Bone marrow (tissue), 2 donors: ENCODE results near the gene SUCO.

ENCODE experiments used
- DNase-seq, 2 donors: peaks; one replicate each; lab custom pipeline; 2025; lab: John Stamatoyannopoulos, UW

Gene SUCO

DNA sequence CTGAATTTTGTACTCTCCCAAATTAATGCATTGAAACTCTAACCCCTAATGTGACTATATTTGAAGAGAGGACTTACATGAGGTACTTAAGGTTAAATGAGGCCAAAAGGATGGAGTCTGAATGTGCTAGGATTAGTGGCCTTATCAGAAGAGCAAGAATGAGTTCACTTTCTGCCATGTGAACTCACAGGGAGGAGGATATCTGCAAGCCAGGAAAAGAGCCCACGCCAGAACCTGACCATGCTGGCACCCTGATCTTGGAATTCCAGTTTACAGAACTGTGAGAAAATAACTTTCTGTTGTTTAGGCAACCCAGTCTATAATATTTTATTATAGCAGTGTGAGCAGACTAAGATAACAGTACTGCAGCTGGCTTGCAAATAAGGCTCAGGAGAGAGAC, 113.7 kb downstream of the SUCO start:
- no peak for DNase-seq

DNA sequence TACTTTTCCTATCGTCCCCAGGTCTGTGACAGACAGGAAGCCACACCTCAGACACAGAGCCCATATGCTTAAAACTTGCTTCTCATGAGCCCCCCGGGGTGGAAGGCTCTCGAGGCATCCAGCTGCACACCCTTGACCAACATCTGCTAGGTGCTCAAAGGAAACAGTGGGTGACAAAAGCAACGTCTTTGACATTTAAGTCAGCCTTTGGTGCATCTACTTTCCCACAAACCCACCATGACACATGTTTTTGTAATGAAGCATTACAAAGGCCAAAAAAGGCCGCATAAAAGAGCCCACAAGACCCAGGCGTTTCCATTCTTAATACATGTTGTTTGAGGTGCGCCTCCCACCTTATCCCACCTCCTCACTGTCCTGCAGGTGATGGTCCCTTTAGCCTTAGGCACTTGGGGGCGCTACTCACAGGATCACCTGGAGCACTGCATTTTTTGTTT, 114.2 kb downstream of the SUCO start:
- no peak for DNase-seq

DNA sequence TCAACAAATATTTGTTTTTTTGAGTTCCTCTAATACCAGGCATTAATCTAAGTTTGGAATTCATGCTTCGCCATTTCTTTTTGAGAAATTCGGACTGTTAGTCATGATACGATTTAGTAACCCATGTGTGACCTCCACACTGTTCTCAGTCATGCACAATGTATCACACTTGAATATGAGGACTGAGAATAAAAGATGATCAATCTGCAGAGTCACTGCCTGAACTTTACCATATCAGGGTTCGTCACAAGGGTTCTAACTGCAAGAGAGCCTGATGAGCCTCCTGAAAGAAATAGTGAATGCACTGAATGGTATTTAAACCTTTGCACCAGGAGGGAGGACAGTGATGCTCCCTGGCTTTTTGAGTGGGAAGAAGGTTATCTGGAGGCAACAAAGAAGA, 115.0 kb downstream of the SUCO start:
- no peak for DNase-seq

DNA sequence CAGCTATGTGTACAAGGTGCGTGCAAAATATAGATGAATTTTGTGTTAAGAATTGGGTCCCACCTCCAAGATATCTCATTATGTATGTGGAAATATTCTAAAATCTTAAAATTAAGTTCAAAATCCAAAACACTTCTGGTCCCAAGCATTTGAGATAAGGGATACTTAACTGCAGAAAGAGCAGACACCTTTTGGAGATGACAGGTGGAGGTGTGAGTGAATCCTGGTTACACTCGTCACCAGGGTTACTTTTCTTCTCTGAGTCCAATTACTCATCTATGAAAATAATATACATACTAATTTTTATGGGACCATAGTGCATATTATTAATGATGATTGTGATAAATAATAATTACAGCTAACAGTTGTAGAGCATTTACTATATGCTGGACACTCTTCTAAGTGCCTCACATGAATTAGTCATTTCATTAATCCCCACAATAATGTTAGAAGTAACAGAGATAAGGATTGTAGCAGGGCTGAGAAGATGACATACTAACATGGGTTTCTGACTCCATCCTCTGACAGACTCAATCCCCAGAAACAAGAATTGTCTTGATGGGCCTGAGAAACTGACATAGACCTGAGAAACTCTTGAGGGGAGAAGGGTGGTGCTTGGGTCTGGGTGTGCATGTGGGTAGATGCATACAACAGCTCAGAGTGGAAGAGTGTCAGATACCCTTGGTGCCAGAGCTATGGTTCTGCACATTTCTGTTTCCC, 117.7 kb downstream of the SUCO start:
- DNase-seq, result no peak

DNA sequence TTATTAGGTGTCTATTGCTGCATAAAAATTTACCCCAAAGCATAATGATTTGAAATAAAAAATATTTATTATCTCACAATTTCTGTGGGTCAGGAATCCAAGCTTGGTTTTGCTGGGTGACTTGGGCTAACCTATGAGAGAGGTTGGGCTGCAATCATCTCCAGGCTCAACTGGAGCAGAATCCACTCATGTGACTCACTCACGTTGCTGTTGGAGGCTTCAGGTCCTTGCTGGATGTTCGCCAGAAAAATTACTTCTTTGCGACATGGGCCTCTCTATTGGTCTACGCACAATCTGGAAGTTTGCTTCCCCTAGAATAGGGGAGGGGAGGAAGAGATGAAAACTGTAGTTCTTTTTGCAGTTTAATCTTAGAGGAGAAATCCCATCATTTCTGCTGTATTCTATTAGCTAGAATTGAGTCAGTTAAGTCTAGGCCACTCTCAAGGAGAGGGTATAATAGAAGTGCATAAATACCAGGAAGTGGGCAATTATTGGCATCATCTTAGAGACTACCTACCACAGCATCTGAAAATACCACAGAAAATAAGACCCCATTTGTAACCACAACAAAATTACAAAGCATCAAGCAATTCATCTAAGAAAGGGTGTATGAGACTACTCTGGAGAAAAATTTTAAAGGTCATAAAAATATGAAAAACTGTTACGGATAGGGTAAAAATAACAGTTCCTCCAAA, 120.2 kb downstream of the SUCO start:
- DNase-seq, result no peak

DNA sequence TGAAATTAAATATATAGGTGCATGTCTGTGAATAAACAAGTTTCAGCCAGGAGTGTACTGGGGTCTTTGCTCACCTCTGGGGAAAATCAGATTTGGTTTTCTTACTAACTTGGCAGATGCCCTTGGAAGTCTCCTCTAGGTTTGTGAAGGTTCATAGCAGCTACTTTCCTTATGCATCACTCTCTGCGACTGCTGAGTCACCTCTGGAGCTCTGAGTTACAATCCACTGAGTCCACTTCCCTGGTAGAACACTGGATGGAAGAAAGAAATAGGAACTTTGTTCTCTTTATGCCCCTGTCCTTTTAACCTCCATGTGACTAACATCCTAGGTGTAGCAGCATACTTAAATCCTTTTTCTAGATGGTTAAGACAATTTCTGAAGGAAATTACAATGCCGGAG, 121.6 kb downstream of the SUCO start:
- no peak for DNase-seq

DNA sequence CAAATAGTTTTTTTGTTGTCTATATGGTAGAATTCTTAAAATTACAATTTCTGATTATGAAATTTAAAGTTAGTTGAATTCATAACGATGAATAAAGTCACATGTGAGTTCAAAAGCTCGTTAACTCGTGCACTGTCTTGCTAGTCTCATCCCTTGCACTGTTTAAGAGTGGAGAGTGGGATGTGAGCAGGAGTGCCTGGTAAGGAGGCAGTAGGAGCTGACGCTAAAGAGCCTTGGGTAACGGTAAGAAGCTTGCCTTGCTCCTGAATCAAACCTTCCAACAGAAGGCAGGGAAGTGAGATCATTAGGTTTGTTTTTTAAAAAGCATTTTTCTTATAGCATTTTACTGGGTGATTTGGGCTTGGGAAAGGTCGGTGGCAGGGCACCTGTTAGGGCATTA, 123.6 kb downstream of the SUCO start:
- no peak for DNase-seq

DNA sequence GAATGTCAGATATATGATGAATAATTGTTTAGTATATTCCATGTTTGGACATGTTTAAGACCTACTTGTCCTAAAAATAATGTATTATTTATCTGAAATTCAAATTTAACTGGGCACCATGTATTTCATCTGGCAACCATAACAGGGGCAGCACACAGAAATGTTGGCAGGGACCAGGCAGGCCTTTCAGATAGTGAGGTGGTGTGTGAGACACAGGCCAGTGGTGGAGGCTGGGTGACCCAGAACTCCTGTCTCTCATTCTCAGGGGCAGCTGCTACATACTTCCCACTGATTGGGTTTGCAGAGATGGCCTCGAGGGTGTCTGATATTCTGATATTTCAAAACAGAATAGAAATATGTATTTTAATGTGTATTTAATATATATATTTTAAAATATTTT, 124.6 kb downstream of the SUCO start:
- DNase-seq, result no peak

DNA sequence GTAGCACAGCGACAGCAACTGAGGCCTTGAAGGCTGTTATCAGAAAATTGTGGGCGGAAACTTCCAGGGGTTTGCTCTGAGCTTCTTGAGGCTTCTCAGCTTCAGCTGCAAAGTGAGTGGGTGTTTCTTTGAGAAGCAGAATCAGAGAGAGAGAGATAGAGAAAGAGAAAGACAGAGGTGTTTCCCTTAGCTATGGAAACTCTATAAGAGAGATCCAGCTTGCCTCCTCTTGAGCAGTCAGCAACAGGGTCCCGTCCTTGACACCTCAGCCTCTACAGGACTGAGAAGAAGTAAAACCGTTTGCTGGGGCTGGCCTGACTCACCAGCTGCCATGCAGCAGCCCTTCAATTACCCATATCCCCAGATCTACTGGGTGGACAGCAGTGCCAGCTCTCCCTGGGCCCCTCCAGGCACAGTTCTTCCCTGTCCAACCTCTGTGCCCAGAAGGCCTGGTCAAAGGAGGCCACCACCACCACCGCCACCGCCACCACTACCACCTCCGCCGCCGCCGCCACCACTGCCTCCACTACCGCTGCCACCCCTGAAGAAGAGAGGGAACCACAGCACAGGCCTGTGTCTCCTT, 126.0 kb downstream of the SUCO start, which contains the start of gene FASLG:
Gene FASLG, plus strand, starts transcription at position 233 of the 583 bp plus-strand sequence. Its CDS starts 99 bp downstream, at position 332.
- no peak for DNase-seq

DNA sequence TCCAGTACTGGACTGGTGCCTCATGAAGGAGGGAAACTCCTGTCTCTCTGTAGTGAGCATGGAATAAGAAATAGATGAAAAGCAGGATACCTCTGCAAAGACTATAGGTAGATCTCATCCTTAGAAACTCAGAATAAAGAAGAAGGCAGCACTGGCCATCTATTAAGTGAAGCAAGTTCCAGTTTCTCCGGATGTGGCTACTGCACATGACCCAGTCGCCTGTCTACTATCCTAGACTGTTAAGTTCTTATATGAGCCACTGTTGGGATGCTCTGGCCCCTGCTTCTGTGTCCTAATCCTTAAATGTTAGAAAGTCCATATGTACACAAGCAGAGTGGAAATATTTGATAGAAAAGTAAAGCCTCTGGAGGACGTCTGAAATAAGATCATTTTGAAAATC, 128.2 kb downstream of the SUCO start:
- no peak for DNase-seq
